HEK293 (cell line): Measurements from ENCODE around the gene ENO2.
A peak's percentile ranks its signal among the peaks of the same experiment; 100 is the strongest.

Experiments used
- CTCF ChIA-PET: fragments of 350-600 bp; formaldehyde crosslinking; extraction: SDS; loops from one replicate; lab custom pipeline; 2021; ENCODE audit warnings: antibody characterized with exemption; lab: Yijun Ruan, JAX
- POLR2A ChIA-PET: fragments of 300-600 bp; formaldehyde crosslinking; extraction: SDS; loops from one replicate; lab custom pipeline; 2020; ENCODE audit warnings: antibody characterized with exemption, inconsistent platforms; lab: Yijun Ruan, JAX
- H3K27ac ChIP-seq: fragments of 200-500 bp; sonication (Bioruptor generic); 2 replicates; pipeline ENCODE4 v1.5.1; 2014; ENCODE audit warnings: low read depth, low read length, control low read depth, inconsistent platforms; ENCODE audit errors: extremely low read depth
- H3K36me3 ChIP-seq, 2 experiments: fragments of 200-500 bp in 1 of 2; sonication (Bioruptor generic) in 1 of 2; 1 replicate in 1 of 2; 2 replicates in 1 of 2; pipeline ENCODE4 v1.5.1; 2014 to 2017; ENCODE audit warnings: inconsistent platforms in 2 of 2, low read length in 2 of 2; ENCODE audit not compliant: control insufficient read depth in 2 of 2, insufficient read depth in 1 of 2
- H3K4me1 ChIP-seq: fragments of 200-500 bp; sonication (Bioruptor generic); 2 replicates; pipeline ENCODE4 v1.5.1; 2014; ENCODE audit warnings: mild to moderate bottlenecking, low read length, inconsistent platforms; ENCODE audit not compliant: control insufficient read depth, insufficient read depth
- H3K4me3 ChIP-seq: 2 replicates; pipeline ENCODE4 v1.5.1; 2011; ENCODE audit warnings: low read depth, mild to moderate bottlenecking, control low read depth, low read length, moderate library complexity
- H3K9me3 ChIP-seq: fragments of 200-500 bp; sonication (Bioruptor generic); 2 replicates; pipeline ENCODE4 v1.5.1; 2014; ENCODE audit warnings: low read depth, low read length, inconsistent platforms; ENCODE audit not compliant: control insufficient read depth, insufficient read depth
- BCL11B ChIP-seq: fragments of 450-650 bp; formaldehyde crosslinking; IDR thresholded peaks from 2 replicates; pipeline ENCODE4 v1.5.1; 2016; ENCODE audit warnings: low read depth, missing biosample characterization, missing genetic modification characterization
- KLF1 ChIP-seq: fragments of 450-650 bp; formaldehyde crosslinking; IDR thresholded peaks from 2 replicates; pipeline ENCODE4 v1.5.1; 2016; ENCODE audit warnings: missing biosample characterization, missing genetic modification characterization
- KLF16 ChIP-seq: fragments of 450-650 bp; formaldehyde crosslinking; IDR thresholded peaks from 2 replicates; pipeline ENCODE4 v1.5.1; 2017; ENCODE audit warnings: missing biosample characterization, missing genetic modification characterization
- PRDM1 ChIP-seq: fragments of 450-650 bp; formaldehyde crosslinking; IDR thresholded peaks from 2 replicates; pipeline ENCODE4; 2016; ENCODE audit warnings: missing biosample characterization, missing genetic modification characterization
- ZNF121 ChIP-seq: fragments of 450-650 bp; formaldehyde crosslinking; IDR thresholded peaks from 2 replicates; pipeline ENCODE4 v1.5.1; 2016; ENCODE audit warnings: missing biosample characterization, missing genetic modification characterization
- ZNF354C ChIP-seq: fragments of 450-650 bp; formaldehyde crosslinking; IDR thresholded peaks from 2 replicates; pipeline ENCODE4 v1.5.1; 2016; ENCODE audit warnings: missing biosample characterization, missing genetic modification characterization, low read depth, borderline replicate concordance
- ZNF501 ChIP-seq: fragments of 450-650 bp; formaldehyde crosslinking; IDR thresholded peaks from 2 replicates; pipeline ENCODE4 v1.5.1; 2016; ENCODE audit warnings: missing biosample characterization, missing genetic modification characterization
- ZNF596 ChIP-seq: fragments of 450-650 bp; IDR thresholded peaks from 2 replicates; pipeline ENCODE4 v1.5.0; 2018; ENCODE audit warnings: missing biosample characterization, mild to moderate bottlenecking, missing genetic modification characterization, moderate library complexity
- ZNF621 ChIP-seq: fragments of 450-650 bp; formaldehyde crosslinking; IDR thresholded peaks from 2 replicates; pipeline ENCODE4 v1.5.1; 2017; ENCODE audit warnings: missing biosample characterization, missing genetic modification characterization
- TF ChIP-seq, protein P1 (sequence below): fragments of 450-650 bp; formaldehyde crosslinking; IDR thresholded peaks from 2 replicates; pipeline ENCODE4 v1.5.1; 2016; ENCODE audit warnings: missing biosample characterization, missing genetic modification characterization, borderline replicate concordance
- TF ChIP-seq, protein P2 (sequence below): fragments of 450-650 bp; formaldehyde crosslinking; IDR thresholded peaks from 2 replicates; pipeline ENCODE4 v1.5.1; 2016; ENCODE audit warnings: missing biosample characterization, missing genetic modification characterization
- TF ChIP-seq, protein P3 (sequence below): fragments of 450-650 bp; formaldehyde crosslinking; IDR thresholded peaks from 2 replicates; pipeline ENCODE4 v1.5.1; 2016; ENCODE audit warnings: missing biosample characterization, missing genetic modification characterization
- TF ChIP-seq, protein P4 (sequence below): fragments of 450-650 bp; formaldehyde crosslinking; IDR thresholded peaks from 2 replicates; pipeline ENCODE4 v1.5.1; 2016; ENCODE audit warnings: missing biosample characterization, missing genetic modification characterization
- TF ChIP-seq, protein P5 (sequence below): fragments of 450-650 bp; formaldehyde crosslinking; IDR thresholded peaks from 2 replicates; pipeline ENCODE4 v1.5.1; 2016; ENCODE audit warnings: missing biosample characterization, missing genetic modification characterization

ENO2 gene

DNA sequence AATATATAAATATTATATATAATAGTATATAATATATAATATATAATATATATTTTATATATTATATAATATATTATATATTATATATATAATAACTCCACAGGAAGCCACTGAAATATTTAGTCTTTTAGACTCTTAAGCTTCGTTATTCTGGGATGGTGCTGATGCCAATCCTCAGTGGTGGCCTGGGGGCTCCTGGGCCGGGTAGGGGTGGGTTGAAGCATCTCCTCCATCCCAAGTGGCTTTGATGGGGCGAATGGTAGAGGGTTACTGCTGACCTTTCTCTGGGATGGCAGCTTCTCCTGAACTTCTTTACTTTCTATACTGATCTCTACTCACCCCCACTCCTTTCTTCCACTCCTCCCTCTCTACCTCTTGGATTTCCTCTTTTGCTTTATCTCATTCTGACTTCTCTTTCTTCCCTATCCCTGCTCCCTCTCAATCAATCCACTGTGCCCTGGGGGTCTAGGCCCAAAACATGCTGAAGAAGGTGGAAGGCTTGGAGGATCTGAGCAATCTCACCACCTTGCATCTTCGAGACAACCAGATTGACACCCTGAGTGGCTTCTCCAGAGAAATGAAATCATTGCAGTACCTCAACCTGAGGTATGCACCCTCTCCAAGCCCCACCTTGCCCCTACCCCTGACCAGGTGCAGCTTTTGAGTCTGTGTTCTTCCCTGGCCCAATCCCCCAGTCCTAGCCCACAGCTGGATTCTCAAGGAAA lies 4.8 kb upstream of the ENO2 start:
- TF ChIP-seq, protein P1, sequence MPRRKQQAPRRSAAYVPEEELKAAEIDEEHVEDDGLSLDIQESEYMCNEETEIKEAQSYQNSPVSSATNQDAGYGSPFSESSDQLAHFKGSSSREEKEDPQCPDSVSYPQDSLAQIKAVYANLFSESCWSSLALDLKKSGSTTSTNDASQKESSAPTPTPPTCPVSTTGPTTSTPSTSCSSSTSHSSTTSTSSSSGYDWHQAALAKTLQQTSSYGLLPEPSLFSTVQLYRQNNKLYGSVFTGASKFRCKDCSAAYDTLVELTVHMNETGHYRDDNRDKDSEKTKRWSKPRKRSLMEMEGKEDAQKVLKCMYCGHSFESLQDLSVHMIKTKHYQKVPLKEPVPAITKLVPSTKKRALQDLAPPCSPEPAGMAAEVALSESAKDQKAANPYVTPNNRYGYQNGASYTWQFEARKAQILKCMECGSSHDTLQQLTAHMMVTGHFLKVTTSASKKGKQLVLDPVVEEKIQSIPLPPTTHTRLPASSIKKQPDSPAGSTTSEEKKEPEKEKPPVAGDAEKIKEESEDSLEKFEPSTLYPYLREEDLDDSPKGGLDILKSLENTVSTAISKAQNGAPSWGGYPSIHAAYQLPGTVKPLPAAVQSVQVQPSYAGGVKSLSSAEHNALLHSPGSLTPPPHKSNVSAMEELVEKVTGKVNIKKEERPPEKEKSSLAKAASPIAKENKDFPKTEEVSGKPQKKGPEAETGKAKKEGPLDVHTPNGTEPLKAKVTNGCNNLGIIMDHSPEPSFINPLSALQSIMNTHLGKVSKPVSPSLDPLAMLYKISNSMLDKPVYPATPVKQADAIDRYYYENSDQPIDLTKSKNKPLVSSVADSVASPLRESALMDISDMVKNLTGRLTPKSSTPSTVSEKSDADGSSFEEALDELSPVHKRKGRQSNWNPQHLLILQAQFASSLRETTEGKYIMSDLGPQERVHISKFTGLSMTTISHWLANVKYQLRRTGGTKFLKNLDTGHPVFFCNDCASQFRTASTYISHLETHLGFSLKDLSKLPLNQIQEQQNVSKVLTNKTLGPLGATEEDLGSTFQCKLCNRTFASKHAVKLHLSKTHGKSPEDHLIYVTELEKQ (tag by site-specific recombination), result no peak
- TF ChIP-seq PRDM1 (tag by site-specific recombination), result peak; percentile 76
- CTCF ChIA-PET, result interaction anchor here (0.7 to 3.2 kb wide), 4 partner anchors 15 to 156 kb away, joined by 3 to 11 read pairs (median 6); partner anchors contain the start of gene MLF2
- Histone ChIP-seq H3K4me3 (no peak overlapping the region), H3K4me1 (peaks cover 2% of the 10 kb centered on the region; the same call in 1 of the 2 replicates), H3K9me3 (no peaks in the 10 kb centered on the region), H3K27ac (no peak overlapping the region), H3K36me3 (no peaks in the 10 kb centered on the region)
- POLR2A ChIA-PET, result interaction anchor here (1.2 kb wide), 1 partner anchor 37 kb away, joined by 5 read pairs; no protein-coding TSS in a partner anchor

DNA sequence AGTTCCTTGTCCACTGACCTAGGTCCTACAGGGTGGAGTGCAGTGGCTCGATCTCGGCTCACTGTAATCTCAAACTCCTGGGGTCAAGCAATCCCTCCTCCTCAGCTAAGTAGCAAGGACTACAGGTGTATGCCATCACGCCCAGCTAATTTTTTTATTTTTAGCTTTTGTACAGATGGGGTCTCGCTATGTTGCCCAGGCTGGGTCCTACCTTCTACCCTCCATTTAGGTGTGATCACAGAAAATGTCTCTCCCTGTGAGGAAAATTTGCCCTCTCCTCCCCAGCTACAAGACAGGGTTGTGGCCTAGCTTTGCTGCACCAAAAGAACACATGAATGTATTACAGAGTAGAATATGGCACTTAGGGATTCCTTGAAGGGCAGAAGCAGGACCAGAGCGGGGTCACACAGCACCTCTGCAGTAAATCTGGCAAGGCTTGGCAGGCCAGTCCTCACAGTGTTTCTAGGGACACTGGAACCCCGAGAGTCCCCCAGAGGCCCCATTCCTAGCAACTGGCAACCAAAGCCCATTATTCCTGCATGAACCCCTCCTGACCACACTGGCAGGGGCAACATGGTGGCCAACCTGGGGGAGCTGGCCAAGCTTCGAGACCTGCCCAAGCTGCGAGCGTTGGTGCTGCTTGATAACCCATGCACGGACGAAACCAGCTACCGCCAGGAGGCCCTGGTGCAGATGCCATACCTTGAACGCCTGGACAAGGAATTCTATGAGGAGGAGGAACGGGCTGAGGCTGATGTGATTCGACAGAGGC lies 2.0 kb upstream of the ENO2 start:
- H3K9me3 ChIP-seq, result no peaks in the 10 kb centered on the region
- H3K4me1 ChIP-seq, result peaks cover 7% of the 10 kb centered on the region
- CTCF ChIA-PET, result interaction anchor here (1.0 to 3.1 kb wide), 5 partner anchors 11 to 201 kb away, joined by 3 to 17 read pairs (median 5); no protein-coding TSS in a partner anchor
- peak; percentile 73 for TF ChIP-seq ZNF121 (tag by site-specific recombination)
- no peak for TF ChIP-seq KLF1 (tag by site-specific recombination)
- TF ChIP-seq, protein P2, sequence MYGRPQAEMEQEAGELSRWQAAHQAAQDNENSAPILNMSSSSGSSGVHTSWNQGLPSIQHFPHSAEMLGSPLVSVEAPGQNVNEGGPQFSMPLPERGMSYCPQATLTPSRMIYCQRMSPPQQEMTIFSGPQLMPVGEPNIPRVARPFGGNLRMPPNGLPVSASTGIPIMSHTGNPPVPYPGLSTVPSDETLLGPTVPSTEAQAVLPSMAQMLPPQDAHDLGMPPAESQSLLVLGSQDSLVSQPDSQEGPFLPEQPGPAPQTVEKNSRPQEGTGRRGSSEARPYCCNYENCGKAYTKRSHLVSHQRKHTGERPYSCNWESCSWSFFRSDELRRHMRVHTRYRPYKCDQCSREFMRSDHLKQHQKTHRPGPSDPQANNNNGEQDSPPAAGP (tag by site-specific recombination), result no peak
- TF ChIP-seq, protein P3, sequence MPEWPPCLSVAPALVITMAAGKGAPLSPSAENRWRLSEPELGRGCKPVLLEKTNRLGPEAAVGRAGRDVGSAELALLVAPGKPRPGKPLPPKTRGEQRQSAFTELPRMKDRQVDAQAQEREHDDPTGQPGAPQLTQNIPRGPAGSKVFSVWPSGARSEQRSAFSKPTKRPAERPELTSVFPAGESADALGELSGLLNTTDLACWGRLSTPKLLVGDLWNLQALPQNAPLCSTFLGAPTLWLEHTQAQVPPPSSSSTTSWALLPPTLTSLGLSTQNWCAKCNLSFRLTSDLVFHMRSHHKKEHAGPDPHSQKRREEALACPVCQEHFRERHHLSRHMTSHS (tag by site-specific recombination), result no peak
- no peak overlapping the region for H3K27ac ChIP-seq
- no peak overlapping the region for H3K4me3 ChIP-seq
- POLR2A ChIA-PET, result interaction anchor here (1.1 to 1.3 kb wide), 3 partner anchors 7 to 40 kb away, joined by 3 to 4 read pairs (median 3); partner anchors contain the start of genes LRRC23 and SPSB2
- peaks cover 4 to 16% of the 10 kb centered on the region in 2 experiments; a peak in 2 of 3 replicates for H3K36me3 ChIP-seq

DNA sequence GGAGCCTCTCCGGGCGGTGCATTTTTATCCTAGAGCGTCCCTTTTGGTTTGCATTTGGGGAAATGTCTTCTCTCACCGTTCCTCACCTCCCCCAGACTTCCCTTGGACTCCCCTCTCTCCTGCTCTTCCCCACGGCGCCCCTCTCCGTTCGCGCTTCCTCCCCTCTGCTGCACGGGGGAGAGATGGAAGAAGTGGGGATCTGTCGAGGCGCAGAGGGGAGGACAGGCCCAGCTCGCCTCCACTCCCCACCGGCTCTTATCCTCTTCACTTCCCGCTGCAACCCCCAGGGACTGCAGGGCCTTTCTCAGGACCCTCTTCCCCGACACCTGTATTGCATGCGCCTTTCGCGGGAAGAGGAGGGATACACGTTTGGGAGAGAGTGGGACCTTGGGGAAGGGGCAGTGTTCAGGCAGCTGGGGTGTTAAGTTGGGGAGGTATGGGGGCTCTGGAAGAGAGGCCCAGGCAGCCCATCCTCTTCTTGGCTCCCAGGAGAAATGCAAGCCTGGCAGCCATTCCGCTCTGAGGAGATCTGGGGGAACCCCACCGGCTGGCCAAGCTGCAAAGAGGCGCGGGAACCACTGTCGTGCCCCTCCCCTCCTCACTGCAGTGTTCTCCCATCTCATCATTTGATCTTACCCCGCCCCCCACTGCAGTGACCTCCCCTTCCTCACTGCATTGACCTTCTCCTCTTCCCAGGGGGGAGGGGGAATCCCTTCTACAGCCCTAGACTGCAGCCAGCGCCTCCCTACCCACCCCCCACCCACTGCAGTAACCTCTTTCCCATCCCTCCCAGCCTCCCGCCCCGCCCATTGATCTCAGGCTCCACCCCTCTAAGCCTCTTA lies 788 bp downstream of the ENO2 start:
- POLR2A ChIA-PET, result interaction anchor here (0.6 to 1.7 kb wide), 8 partner anchors 8 to 283 kb away, joined by 3 to 8 read pairs (median 4); partner anchors contain the start of genes C12orf57, RNU7-1 and SPSB2
- peak overlapping the region; percentile 60 for H3K4me3 ChIP-seq
- peaks cover 9 to 36% of the 10 kb centered on the region in 2 experiments; a peak in 2 of 3 replicates for H3K36me3 ChIP-seq
- peaks cover 7% of the 10 kb centered on the region for H3K4me1 ChIP-seq
- peak overlapping the region; percentile 51; the same call in 1 of the 2 replicates for H3K27ac ChIP-seq
- no peaks in the 10 kb centered on the region for H3K9me3 ChIP-seq
- CTCF ChIA-PET, result no interaction called here
- TF ChIP-seq ZNF621 (no peak), ZNF354C (tag by site-specific recombination) (no peak), BCL11B (tag by site-specific recombination) (no peak), KLF16 (tag by site-specific recombination) (no peak), ZNF501 (tag by site-specific recombination) (peak; percentile 3; the same call in 1 of the 2 replicates), ZNF596 (tag by site-specific recombination) (no peak)
- TF ChIP-seq, protein P4, sequence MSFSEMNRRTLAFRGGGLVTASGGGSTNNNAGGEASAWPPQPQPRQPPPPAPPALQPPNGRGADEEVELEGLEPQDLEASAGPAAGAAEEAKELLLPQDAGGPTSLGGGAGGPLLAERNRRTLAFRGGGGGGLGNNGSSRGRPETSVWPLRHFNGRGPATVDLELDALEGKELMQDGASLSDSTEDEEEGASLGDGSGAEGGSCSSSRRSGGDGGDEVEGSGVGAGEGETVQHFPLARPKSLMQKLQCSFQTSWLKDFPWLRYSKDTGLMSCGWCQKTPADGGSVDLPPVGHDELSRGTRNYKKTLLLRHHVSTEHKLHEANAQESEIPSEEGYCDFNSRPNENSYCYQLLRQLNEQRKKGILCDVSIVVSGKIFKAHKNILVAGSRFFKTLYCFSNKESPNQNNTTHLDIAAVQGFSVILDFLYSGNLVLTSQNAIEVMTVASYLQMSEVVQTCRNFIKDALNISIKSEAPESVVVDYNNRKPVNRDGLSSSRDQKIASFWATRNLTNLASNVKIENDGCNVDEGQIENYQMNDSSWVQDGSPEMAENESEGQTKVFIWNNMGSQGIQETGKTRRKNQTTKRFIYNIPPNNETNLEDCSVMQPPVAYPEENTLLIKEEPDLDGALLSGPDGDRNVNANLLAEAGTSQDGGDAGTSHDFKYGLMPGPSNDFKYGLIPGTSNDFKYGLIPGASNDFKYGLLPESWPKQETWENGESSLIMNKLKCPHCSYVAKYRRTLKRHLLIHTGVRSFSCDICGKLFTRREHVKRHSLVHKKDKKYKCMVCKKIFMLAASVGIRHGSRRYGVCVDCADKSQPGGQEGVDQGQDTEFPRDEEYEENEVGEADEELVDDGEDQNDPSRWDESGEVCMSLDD (tag by site-specific recombination), result no peak
- TF ChIP-seq, protein P5, sequence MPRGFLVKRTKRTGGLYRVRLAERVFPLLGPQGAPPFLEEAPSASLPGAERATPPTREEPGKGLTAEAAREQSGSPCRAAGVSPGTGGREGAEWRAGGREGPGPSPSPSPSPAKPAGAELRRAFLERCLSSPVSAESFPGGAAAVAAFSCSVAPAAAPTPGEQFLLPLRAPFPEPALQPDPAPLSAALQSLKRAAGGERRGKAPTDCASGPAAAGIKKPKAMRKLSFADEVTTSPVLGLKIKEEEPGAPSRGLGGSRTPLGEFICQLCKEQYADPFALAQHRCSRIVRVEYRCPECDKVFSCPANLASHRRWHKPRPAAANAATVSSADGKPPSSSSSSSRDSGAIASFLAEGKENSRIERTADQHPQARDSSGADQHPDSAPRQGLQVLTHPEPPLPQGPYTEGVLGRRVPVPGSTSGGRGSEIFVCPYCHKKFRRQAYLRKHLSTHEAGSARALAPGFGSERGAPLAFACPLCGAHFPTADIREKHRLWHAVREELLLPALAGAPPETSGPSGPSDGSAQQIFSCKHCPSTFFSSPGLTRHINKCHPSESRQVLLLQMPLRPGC (tag by site-specific recombination), result 0 out of 2 replicates have a peak, but pooled peaks have one; percentile 3
